IMR-90 (cell line): ENCODE results near the gene PLEKHG2. TPM values are rescaled to one million over a fixed set of nuclear protein-coding genes. Genes with fewer than 3 reads are reported as not detected.
A peak's percentile ranks its signal among the peaks of the same experiment; 100 is the strongest.

ENCODE experiments used
- ATAC-seq: fragments of 200-7000 bp; cut with Tn5 transposase; 2 replicates; pipeline ENCODE4 v1.9.1; 2020; ENCODE audit warnings: low read depth, mild to moderate bottlenecking, moderate library complexity
- BruUV-seq: library from RNA; stranded (reverse); fragments of 400-500 nt; replicated peaks from 2 replicates; lab custom pipeline; 2021; lab: Mats Ljungman, UMichigan
- CTCF ChIA-PET: fragments of 300-600 bp; formaldehyde crosslinking; extraction: SDS; loops from one replicate; lab custom pipeline; 2021; ENCODE audit warnings: antibody characterized with exemption; lab: Yijun Ruan, JAX
- POLR2A ChIA-PET: fragments of 300-600 bp; sonication (Branson Sonifier 250); formaldehyde crosslinking; loops from one replicate; lab custom pipeline; 2022; ENCODE audit warnings: antibody characterized with exemption; ENCODE audit not compliant: unreplicated experiment; lab: Charles Lee
- DNase-seq: peaks from one replicate; pipeline ENCODE4 v3.0.0; 2013
- H2AFZ ChIP-seq: replicated peaks from 2 replicates; pipeline ENCODE3; 2013; ENCODE audit warnings: low read length, mild to moderate bottlenecking; ENCODE audit not compliant: poor library complexity
- H2AK5ac ChIP-seq: 2 replicates; pipeline ENCODE4 v1.6.1; 2013; ENCODE audit warnings: low read depth, low read length, inconsistent platforms
- H2AK9ac ChIP-seq: replicated peaks from 2 replicates; pipeline ENCODE3; 2013; ENCODE audit warnings: mild to moderate bottlenecking, low read depth, low read length, moderate library complexity; ENCODE audit not compliant: poor library complexity
- H2BK120ac ChIP-seq: 2 replicates; pipeline ENCODE4 v1.6.1; 2013; ENCODE audit warnings: low read depth, low read length, inconsistent platforms
- H2BK15ac ChIP-seq: 3 replicates; pipeline ENCODE4 v1.6.1; 2013; ENCODE audit warnings: low read depth, low read length, inconsistent platforms
- H2BK20ac ChIP-seq: 2 replicates; pipeline ENCODE4 v1.6.1; 2013; ENCODE audit warnings: low read depth, mild to moderate bottlenecking, inconsistent platforms, low read length, moderate library complexity
- H2BK5ac ChIP-seq: 2 replicates; pipeline ENCODE4 v1.6.1; 2013; ENCODE audit warnings: mild to moderate bottlenecking, low read depth, low read length, inconsistent platforms; ENCODE audit not compliant: poor library complexity, severe bottlenecking
- H3K14ac ChIP-seq: replicated peaks from 2 replicates; pipeline ENCODE4 v1.6.1; 2013; ENCODE audit warnings: low read depth, low read length, inconsistent platforms
- H3K18ac ChIP-seq: 2 replicates; pipeline ENCODE4 v1.6.1; 2013; ENCODE audit warnings: low read depth, low read length, control low read depth
- H3K23ac ChIP-seq: 2 replicates; pipeline ENCODE4 v1.6.1; 2013; ENCODE audit warnings: low read depth, low read length, inconsistent platforms
- H3K27ac ChIP-seq: 2 replicates; pipeline ENCODE4 v1.5.1; 2013; ENCODE audit warnings: mild to moderate bottlenecking, control low read depth, low read length; ENCODE audit not compliant: insufficient read depth
- H3K27me3 ChIP-seq: 2 replicates; pipeline ENCODE4 v1.6.1; 2013; ENCODE audit warnings: low read length; ENCODE audit not compliant: control insufficient read depth, insufficient read depth
- H3K36me3 ChIP-seq: 2 replicates; pipeline ENCODE4 v1.6.1; 2013; ENCODE audit warnings: low read length, mixed read lengths; ENCODE audit not compliant: control insufficient read depth, insufficient read depth
- H3K4ac ChIP-seq: 2 replicates; pipeline ENCODE4 v1.6.1; 2013; ENCODE audit warnings: low read depth, low read length, inconsistent platforms
- H3K4me1 ChIP-seq: 2 replicates; pipeline ENCODE4 v1.6.1; 2013; ENCODE audit warnings: low read length, mixed read lengths; ENCODE audit not compliant: control insufficient read depth, insufficient read depth
- H3K4me2 ChIP-seq: 2 replicates; pipeline ENCODE4 v1.6.1; 2013; ENCODE audit warnings: low read depth, mild to moderate bottlenecking, control low read depth, low read length, moderate library complexity
- H3K4me3 ChIP-seq: 2 replicates; pipeline ENCODE4 v1.5.1; 2013; ENCODE audit warnings: low read depth, mild to moderate bottlenecking, control low read depth, low read length, moderate library complexity; ENCODE audit not compliant: insufficient read depth
- H3K56ac ChIP-seq: 2 replicates; pipeline ENCODE4 v1.6.1; 2013; ENCODE audit warnings: low read length, inconsistent platforms; ENCODE audit not compliant: insufficient read depth; ENCODE audit errors: extremely low read depth
- H3K79me1 ChIP-seq, 2 experiments: 2 replicates each; pipeline ENCODE4 v1.6.1; 2013; ENCODE audit warnings: low read length in 2 of 2, inconsistent platforms in 1 of 2, low read depth in 1 of 2
- H3K9ac ChIP-seq: 2 replicates; pipeline ENCODE4 v1.6.1; 2013; ENCODE audit warnings: low read depth, low read length, control low read depth
- H3K9me1 ChIP-seq: 2 replicates; pipeline ENCODE4 v1.6.1; 2013; ENCODE audit warnings: low read length, inconsistent platforms; ENCODE audit not compliant: insufficient read depth
- H3K9me3 ChIP-seq: 2 replicates; pipeline ENCODE4 v1.6.1; 2013; ENCODE audit warnings: low read length; ENCODE audit not compliant: control insufficient read depth, insufficient read depth
- H4K20me1 ChIP-seq: 2 replicates; pipeline ENCODE4 v1.6.1; 2013; ENCODE audit warnings: low read length, inconsistent platforms; ENCODE audit not compliant: insufficient read depth
- H4K5ac ChIP-seq: 2 replicates; pipeline ENCODE4 v1.6.1; 2013; ENCODE audit warnings: mild to moderate bottlenecking, low read depth, low read length, control low read depth
- H4K8ac ChIP-seq, 2 experiments: 2 replicates each; pipeline ENCODE4 v1.6.1; 2013; ENCODE audit warnings: low read depth in 2 of 2, low read length in 2 of 2, control low read depth in 1 of 2, inconsistent platforms in 1 of 2
- H4K91ac ChIP-seq: 2 replicates; pipeline ENCODE4 v1.6.1; 2013; ENCODE audit warnings: low read depth, low read length, inconsistent platforms; ENCODE audit not compliant: insufficient read depth
- RCOR1 ChIP-seq: IDR thresholded peaks from 2 replicates; pipeline ENCODE4 v1.6.1; 2012; ENCODE audit warnings: mild to moderate bottlenecking, low read length, improper control_type of control experiment; ENCODE audit not compliant: insufficient replicate concordance
- RFX5 ChIP-seq: IDR thresholded peaks from 2 replicates; pipeline ENCODE4 v1.8.0; 2012; ENCODE audit warnings: low read depth, mild to moderate bottlenecking, low read length, moderate library complexity
- WGBS, 2 experiments: methylation state at CpG; one replicate each; pipeline versions ENCODE4 v1.1.5 to v1.1.7; 2013; ENCODE audit warnings: missing lambda C conversion rate in 2 of 2; ENCODE audit not compliant: insufficient read length in 1 of 2; ENCODE audit errors: extremely low coverage in 2 of 2; 5-methylcytosine and 5-hydroxymethylcytosine counted together
- dilution Hi-C: fragments of 300-500 bp; cut with HindIII; formaldehyde crosslinking; loops from one replicate; pipeline ENCODE4 v1.14.3; 2018; ENCODE audit warnings: low sequenced_read_pairs; ENCODE audit not compliant: unreplicated experiment
- in situ Hi-C: fragments of 300-500 bp; cut with MboI; formaldehyde crosslinking; loops from 3 replicates; pipeline ENCODE4 v1.14.3; 2019; ENCODE audit warnings: low sequenced_read_pairs, inconsistent platforms, mixed read lengths
- intact Hi-C: fragments of 100-400 bp; cut with micrococcal nuclease; formaldehyde crosslinking; loops from 2 replicates; pipeline ENCODE4 v1.10.0; 2022
- polyA plus RNA-seq, 3 experiments: library from polyadenylated mRNA; depleted of rRNA; stranded (reverse); fragments of >200 nt; gene quantifications; 2 replicates each; pipeline ENCODE4 v1.2.3, GENCODE V29; 2012; ENCODE audit warnings: low replicate concordance in 1 of 3
- total RNA-seq: library from RNA; depleted of rRNA; stranded (reverse); fragments of >200 nt; gene quantifications from 2 replicates; pipeline ENCODE4 v1.2.3, GENCODE V29; 2012

PLEKHG2 gene
- total and polyA plus RNA-seq, 2 of the 4 experiments (the other 2 are of a cell fraction): 6.5 to 28.3 TPM

DNA sequence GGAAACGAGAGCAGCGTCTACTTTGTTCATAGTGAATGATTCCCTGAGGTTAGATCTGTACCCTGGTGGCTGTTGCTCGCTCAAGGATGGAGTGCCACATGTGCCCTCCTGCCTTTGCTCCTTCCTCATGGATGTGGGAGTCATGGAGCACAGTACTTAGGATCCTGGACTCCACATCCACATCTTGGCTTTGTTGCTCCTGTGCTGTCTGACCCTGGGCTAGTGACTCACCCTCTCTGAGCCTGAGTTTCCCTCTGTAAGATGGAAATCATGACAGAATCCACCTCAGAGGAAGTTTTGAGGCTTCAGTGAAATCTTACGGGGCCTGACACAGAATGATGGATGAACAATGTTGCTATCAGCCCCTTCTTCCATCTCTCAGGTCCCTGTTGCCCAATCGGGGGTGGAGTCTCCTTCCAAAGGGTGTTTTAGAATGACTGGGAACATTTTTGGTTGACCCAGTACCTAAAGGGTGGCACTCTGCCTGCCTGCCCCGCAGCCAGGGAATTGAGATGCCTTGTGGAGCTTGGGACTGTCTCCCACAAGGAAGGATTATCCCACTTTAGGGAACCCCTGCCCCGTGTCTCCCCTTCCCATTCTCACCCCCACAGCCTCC lies 58.4 kb downstream of the PLEKHG2 start:
- H2BK5ac ChIP-seq: no peak overlapping the region
- H3K18ac ChIP-seq: no peak overlapping the region
- no TSS peak for BruUV-seq
- TF ChIP-seq RFX5: no peak
- TF ChIP-seq RCOR1: no peak
- H4K8ac ChIP-seq: no peak overlapping the region
- DNase-seq (peak; percentile 12), ATAC-seq (no peak)
- intact Hi-C loops (no loop called here), dilution Hi-C loops (no loop called here), in situ Hi-C loops (no loop called here)
- no peak overlapping the region for H3K14ac ChIP-seq
- H2AK5ac ChIP-seq: no peak overlapping the region
- peaks cover 15% of the 10 kb centered on the region for H4K20me1 ChIP-seq
- no peak overlapping the region for H4K5ac ChIP-seq
- H3K27me3 ChIP-seq: no peaks in the 10 kb centered on the region
- peaks cover 13 to 17% of the 10 kb centered on the region in 2 experiments; a peak in 3 of 4 replicates for H3K79me1 ChIP-seq
- no peak overlapping the region for H3K23ac ChIP-seq
- H3K4me1 ChIP-seq: no peaks in the 10 kb centered on the region
- no peaks in the 10 kb centered on the region for H3K9me3 ChIP-seq
- H3K9ac ChIP-seq: no peak overlapping the region
- H2BK120ac ChIP-seq: no peak overlapping the region
- H2BK20ac ChIP-seq: no peak overlapping the region
- no peak overlapping the region for H3K4me3 ChIP-seq
- H3K36me3 ChIP-seq: peaks cover 92% of the 10 kb centered on the region
- H2BK15ac ChIP-seq: no peak overlapping the region
- no peak overlapping the region for H3K56ac ChIP-seq
- H2AFZ ChIP-seq: no peak overlapping the region
- H3K9me1 ChIP-seq: peaks cover 2% of the 10 kb centered on the region; the same call in 1 of the 2 replicates
- ChIA-PET POLR2A (no interaction called here), CTCF (no interaction called here)
- peak overlapping the region; percentile 24 for H2AK9ac ChIP-seq
- WGBS, 2 experiments: 72% methylated on average over 2 of the region's 7 CpGs; no CpG with 5 or more reads in 1 of the 2 experiments
- H4K91ac ChIP-seq: no peak overlapping the region
- no peak overlapping the region for H3K4ac ChIP-seq
- H3K27ac ChIP-seq: no peak overlapping the region
- H3K4me2 ChIP-seq: no peak overlapping the region
